Activated T-helper 1 cell treated with anti-CD3 and anti-CD28 coated beads, Interleukin-2, amount 50 U/mL, for 16 hours (primary cell): ENCODE results near the gene AGTRAP.
A peak's percentile ranks its signal among the peaks of the same experiment; 100 is the strongest.

Experiments
- DNase-seq, 2 donors: peaks; one replicate each; pipeline ENCODE4 v3.0.0-alpha.2; 2020; ENCODE audit warnings: low read depth in 1 of 2, low spot score in 1 of 2

The AGTRAP gene

GRCh38 chr1:11735854-11736745, at the start of gene AGTRAP:
Gene AGTRAP (plus strand): TSS chr1:11736136. CDS start chr1:11736209, 73 bp downstream.
- DNase-seq: peak; percentile 69 to 74

GRCh38 chr1:11688506-11688905, 47.4 kb upstream of the AGTRAP start:
- DNase-seq: no peak

- no peak for DNase-seq
These were observed 45.3 kb upstream of the AGTRAP start for GRCh38 chr1:11690397-11691301.

- DNase-seq: no peak
These were observed 44.5 kb upstream of the AGTRAP start, which contains the start of gene DRAXIN for GRCh38 chr1:11691302-11691914. Gene DRAXIN (plus strand): TSS chr1:11691710. CDS start chr1:11706259, 14,549 bp downstream.

- DNase-seq: no peak
These were observed 43.8 kb upstream of the AGTRAP start for GRCh38 chr1:11691928-11692711.

- DNase-seq: peak in 1 of 2 donors; percentile 11
These were observed 42.8 kb upstream of the AGTRAP start for GRCh38 chr1:11693024-11693590.

GRCh38 chr1:11693917-11694316, 42.0 kb upstream of the AGTRAP start:
- DNase-seq: no peak

GRCh38 chr1:11695861-11696260, 40.1 kb upstream of the AGTRAP start:
- no peak for DNase-seq

GRCh38 chr1:11697188-11697892, 38.6 kb upstream of the AGTRAP start:
- DNase-seq: no peak

- DNase-seq: no peak
These were observed 38.1 kb upstream of the AGTRAP start for GRCh38 chr1:11697893-11698210.

- no peak for DNase-seq
These were observed 35.1 kb upstream of the AGTRAP start for GRCh38 chr1:11700601-11701467.

- no peak for DNase-seq
These were observed 34.4 kb upstream of the AGTRAP start for GRCh38 chr1:11701551-11701961.

- no peak for DNase-seq
These were observed 33.7 kb upstream of the AGTRAP start for GRCh38 chr1:11701981-11702803.

- DNase-seq: no peak
These were observed 32.4 kb upstream of the AGTRAP start for GRCh38 chr1:11703357-11704193.

- DNase-seq: no peak
These were observed 31.8 kb upstream of the AGTRAP start for GRCh38 chr1:11704194-11704529.

- no peak for DNase-seq
These were observed 31.1 kb upstream of the AGTRAP start for GRCh38 chr1:11704691-11705475.
